NCI-H2196 treated with DMSO at 0.1 percent for 48 hours (cell line): ENCODE data around the gene SOCS1.

Source experiments
- DNase-seq: peaks from one replicate; lab custom pipeline; 2025; ENCODE audit not compliant: unreplicated experiment; lab: John Stamatoyannopoulos, UW

Gene SOCS1

GRCh38 chr16:11289202-11289601 lies 33.2 kb upstream of the SOCS1 start:
- no peak for DNase-seq

GRCh38 chr16:11285842-11286241 lies 29.8 kb upstream of the SOCS1 start:
- no peak for DNase-seq

GRCh38 chr16:11283820-11284248 lies 27.8 kb upstream of the SOCS1 start:
- DNase-seq = no peak

- no peak for DNase-seq
Measured at GRCh38 chr16:11280616-11281522, 24.9 kb upstream of the SOCS1 start, which contains the start of gene PRM1. PRM1 (minus strand) TSS chr16:11281330; CDS start chr16:11281238, 92 bp downstream.

- DNase-seq = no peak
Measured at GRCh38 chr16:11278681-11279628, 23.0 kb upstream of the SOCS1 start.

- DNase-seq = no peak
Measured at GRCh38 chr16:11277607-11278337, 21.8 kb upstream of the SOCS1 start.

GRCh38 chr16:11276896-11277593 lies 21.0 kb upstream of the SOCS1 start:
- no peak for DNase-seq

GRCh38 chr16:11276143-11276895 lies 20.3 kb upstream of the SOCS1 start, which contains the start of gene PRM2:
PRM2 (minus strand) TSS chr16:11276480; CDS start chr16:11276370, 110 bp downstream.
- no peak for DNase-seq

- no peak for DNase-seq
Measured at GRCh38 chr16:11274964-11275363, 19.0 kb upstream of the SOCS1 start.

- DNase-seq = no peak
Measured at GRCh38 chr16:11273721-11274324, 17.8 kb upstream of the SOCS1 start.

- no peak for DNase-seq
Measured at GRCh38 chr16:11272921-11273720, 17.1 kb upstream of the SOCS1 start, which contains the start of gene PRM3. PRM3 (minus strand) TSS chr16:11273629; CDS start chr16:11273595, 34 bp downstream.

GRCh38 chr16:11272484-11272883 lies 16.5 kb upstream of the SOCS1 start:
- DNase-seq = no peak

- no peak for DNase-seq
Measured at GRCh38 chr16:11271610-11272009, 15.6 kb upstream of the SOCS1 start.

GRCh38 chr16:11270602-11271162 lies 14.7 kb upstream of the SOCS1 start:
- DNase-seq = no peak

- DNase-seq = no peak
Measured at GRCh38 chr16:11268921-11269375, 12.9 kb upstream of the SOCS1 start, which contains the start of gene TNP2. TNP2 (minus strand) TSS chr16:11269325; CDS start chr16:11269262, 63 bp downstream.

GRCh38 chr16:11265124-11265523 lies 9.1 kb upstream of the SOCS1 start:
- DNase-seq = no peak

- DNase-seq = no peak
Measured at GRCh38 chr16:11264155-11264832, 8.3 kb upstream of the SOCS1 start.
